ENCODE results near the gene CCDC201.

The CCDC201 gene

DNA sequence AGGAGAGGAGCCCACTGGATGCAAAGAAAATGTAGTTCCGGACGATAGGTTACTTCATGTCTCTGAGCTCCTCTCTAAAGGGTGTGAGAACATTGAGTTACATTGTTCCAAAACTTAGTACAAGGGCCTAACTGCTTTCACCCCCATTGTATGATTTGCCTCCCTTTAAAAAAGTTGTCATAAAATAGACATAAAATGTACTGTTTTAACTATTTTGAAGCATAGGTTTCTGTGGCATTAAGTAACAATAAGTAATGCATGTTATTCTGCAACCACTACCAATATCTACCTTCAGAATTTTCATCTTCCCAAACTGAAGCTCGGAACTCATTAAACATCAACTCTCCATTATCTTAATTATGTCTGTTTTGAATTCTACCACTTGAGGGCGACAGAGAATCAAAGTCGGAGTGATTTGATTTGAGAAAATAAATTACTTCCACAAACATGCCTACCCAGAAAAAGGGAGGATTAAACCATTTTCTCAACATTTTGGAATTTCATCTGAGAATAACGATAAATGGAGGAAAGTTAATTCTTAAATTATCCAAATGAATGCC lies 18.1 kb upstream of the CCDC201 start:
- Histone ChIP-seq H3K27ac (replicated peaks) (no peak overlapping the region), H3K27me3 (ENCODE audit: insufficient read depth, poor library complexity, severe bottlenecking) (peaks cover 26% of the 10 kb centered on the region), H3K4me3 (replicated peaks; ENCODE audit: insufficient read depth, low read length) (no peak overlapping the region)
- DNase-seq (ENCODE audit: low read depth in 1 of 2, low spot score in 1 of 2), result peak; percentile 0 to 9
- TF ChIP-seq SPI1 (IDR thresholded peaks at IDR 0.05; ENCODE audit: borderline replicate concordance, low read depth) (no peak), POLR2AphosphoS5 (IDR thresholded peaks at IDR 0.05; ENCODE audit: low read depth) (no peak)
- TF ChIP-seq, protein P1, sequence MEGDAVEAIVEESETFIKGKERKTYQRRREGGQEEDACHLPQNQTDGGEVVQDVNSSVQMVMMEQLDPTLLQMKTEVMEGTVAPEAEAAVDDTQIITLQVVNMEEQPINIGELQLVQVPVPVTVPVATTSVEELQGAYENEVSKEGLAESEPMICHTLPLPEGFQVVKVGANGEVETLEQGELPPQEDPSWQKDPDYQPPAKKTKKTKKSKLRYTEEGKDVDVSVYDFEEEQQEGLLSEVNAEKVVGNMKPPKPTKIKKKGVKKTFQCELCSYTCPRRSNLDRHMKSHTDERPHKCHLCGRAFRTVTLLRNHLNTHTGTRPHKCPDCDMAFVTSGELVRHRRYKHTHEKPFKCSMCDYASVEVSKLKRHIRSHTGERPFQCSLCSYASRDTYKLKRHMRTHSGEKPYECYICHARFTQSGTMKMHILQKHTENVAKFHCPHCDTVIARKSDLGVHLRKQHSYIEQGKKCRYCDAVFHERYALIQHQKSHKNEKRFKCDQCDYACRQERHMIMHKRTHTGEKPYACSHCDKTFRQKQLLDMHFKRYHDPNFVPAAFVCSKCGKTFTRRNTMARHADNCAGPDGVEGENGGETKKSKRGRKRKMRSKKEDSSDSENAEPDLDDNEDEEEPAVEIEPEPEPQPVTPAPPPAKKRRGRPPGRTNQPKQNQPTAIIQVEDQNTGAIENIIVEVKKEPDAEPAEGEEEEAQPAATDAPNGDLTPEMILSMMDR (IDR thresholded peaks at IDR 0.05; ENCODE audit: insufficient read depth, low read length), result peak; percentile 47

DNA sequence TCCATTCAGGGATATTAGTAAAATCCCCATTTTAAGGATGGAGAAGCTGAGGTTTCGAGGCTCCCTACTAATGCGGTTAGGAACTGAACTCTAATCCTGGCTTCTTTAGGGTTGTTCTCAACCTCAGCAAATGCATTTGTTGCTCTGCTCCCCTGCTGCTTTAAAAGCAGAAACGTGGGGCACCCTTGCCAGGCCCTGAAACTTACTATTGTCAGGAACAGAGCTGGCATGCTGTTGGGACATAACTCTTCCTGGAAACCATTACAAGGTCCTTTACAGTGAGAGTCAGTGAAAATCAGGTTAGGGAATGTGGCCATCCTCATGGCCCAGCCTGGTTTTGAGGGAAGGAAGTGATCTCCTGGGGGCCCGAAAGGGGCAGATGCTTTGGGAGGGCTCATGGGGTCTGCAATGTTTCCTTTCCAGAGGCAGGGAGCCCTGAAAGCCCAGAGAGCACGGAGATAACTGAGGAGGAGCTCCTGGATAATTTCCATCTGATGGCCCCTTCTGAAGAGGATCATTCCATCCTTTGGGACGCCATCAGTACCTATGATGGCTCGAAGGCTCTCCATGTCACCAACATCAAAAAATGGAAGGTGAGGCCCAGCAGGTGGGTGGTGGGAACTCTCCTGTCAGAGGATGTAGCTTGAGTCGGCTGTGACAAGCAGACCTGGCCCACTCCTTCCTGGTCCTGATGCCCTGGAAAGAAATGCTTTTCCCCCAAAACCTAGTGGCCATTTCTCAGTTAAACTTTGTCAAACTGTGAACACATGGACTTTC lies 17.4 kb upstream of the CCDC201 start:
- no peak for DNase-seq (ENCODE audit: low read depth in 1 of 2, low spot score in 1 of 2)
- no peak for TF ChIP-seq GABPA (IDR thresholded peaks at IDR 0.05; ENCODE audit: low read depth)
- no peak for TF ChIP-seq POLR2AphosphoS5 (IDR thresholded peaks at IDR 0.05; ENCODE audit: low read depth)
- TF ChIP-seq, protein P1 (IDR thresholded peaks at IDR 0.05; ENCODE audit: insufficient read depth, low read length), result no peak
- no peak for TF ChIP-seq SPI1 (IDR thresholded peaks at IDR 0.05; ENCODE audit: borderline replicate concordance, low read depth)
- TF ChIP-seq REST (IDR thresholded peaks at IDR 0.05; ENCODE audit: insufficient replicate concordance, low read depth), result no peak
- no peak overlapping the region for H3K4me3 ChIP-seq (replicated peaks; ENCODE audit: insufficient read depth, low read length)
- H3K27me3 ChIP-seq (ENCODE audit: insufficient read depth, poor library complexity, severe bottlenecking), result peaks cover 26% of the 10 kb centered on the region
- H3K27ac ChIP-seq (replicated peaks), result no peak overlapping the region

DNA sequence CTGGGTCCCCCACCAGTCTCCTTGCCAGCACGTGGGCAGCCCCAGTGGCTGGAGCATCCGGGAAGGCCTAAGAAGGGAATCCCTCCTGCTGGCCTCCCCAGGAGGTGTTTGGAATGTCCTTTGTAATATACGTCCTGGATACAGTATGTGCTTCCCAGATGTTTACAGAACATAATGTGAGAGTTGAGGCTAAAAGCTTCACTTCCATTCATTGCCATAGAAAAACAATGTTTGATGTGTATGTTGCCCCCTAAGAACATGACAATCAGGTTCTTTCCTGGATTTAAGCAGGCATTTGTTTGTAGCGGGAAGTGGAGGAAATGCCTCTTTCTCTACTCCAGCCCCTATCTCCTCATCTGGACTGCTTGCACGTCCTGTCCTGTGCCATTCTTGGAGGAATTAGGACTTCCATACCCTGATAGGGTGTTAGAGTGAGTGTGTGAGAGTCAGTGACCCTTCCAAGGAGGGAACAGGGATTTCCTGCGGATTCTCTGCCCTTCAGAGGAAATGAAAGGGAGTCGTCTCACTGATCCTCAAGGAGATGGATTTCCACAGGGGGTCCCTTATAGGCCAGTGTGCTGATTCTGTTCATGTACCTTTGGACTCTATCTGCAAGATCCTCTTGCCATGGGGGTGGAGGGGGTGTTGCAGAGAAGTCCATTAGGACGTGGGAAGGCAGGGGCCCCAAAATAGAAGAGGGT lies 16.6 kb upstream of the CCDC201 start:
- no peak for DNase-seq (ENCODE audit: low read depth in 1 of 2, low spot score in 1 of 2)
- TF ChIP-seq SPI1 (IDR thresholded peaks at IDR 0.05; ENCODE audit: borderline replicate concordance, low read depth) (no peak), POLR2AphosphoS5 (IDR thresholded peaks at IDR 0.05; ENCODE audit: low read depth) (no peak), GABPA (IDR thresholded peaks at IDR 0.05; ENCODE audit: low read depth) (no peak), REST (IDR thresholded peaks at IDR 0.05; ENCODE audit: insufficient replicate concordance, low read depth) (no peak)
- TF ChIP-seq, protein P1 (IDR thresholded peaks at IDR 0.05; ENCODE audit: insufficient read depth, low read length), result no peak
- Histone ChIP-seq H3K4me3 (replicated peaks; ENCODE audit: insufficient read depth, low read length) (no peak overlapping the region), H3K27ac (replicated peaks) (no peak overlapping the region), H3K27me3 (ENCODE audit: insufficient read depth, poor library complexity, severe bottlenecking) (peaks cover 26% of the 10 kb centered on the region)
